Mesenchymal stem cell (in vitro differentiated cells and primary cell): ENCODE results near the gene RAB6A.

Source experiments
- DNase-seq: peaks from one replicate; pipeline ENCODE4 v3.0.0-alpha.2; 2013
- H2AFZ ChIP-seq: one replicate; pipeline ENCODE4 v1.6.1; 2013; ENCODE audit warnings: low read depth, mild to moderate bottlenecking, control low read depth, inconsistent platforms, low read length, moderate library complexity
- H2AK5ac ChIP-seq: 2 replicates; pipeline ENCODE4 v1.6.1; 2013; ENCODE audit warnings: low read length, moderate library complexity, mild to moderate bottlenecking, inconsistent platforms; ENCODE audit not compliant: severe bottlenecking
- H2BK120ac ChIP-seq: one replicate; pipeline ENCODE4 v1.6.1; 2013; ENCODE audit warnings: low read depth, mild to moderate bottlenecking, inconsistent platforms, low read length, moderate library complexity
- H2BK12ac ChIP-seq, 2 experiments: one replicate each; pipeline ENCODE4 v1.6.1; 2013; ENCODE audit warnings: inconsistent platforms in 2 of 2, low read length in 2 of 2, mild to moderate bottlenecking in 2 of 2, moderate library complexity in 2 of 2, control low read depth in 1 of 2
- H2BK15ac ChIP-seq: one replicate; pipeline ENCODE4 v1.6.1; 2013; ENCODE audit warnings: mild to moderate bottlenecking, low read depth, inconsistent platforms; ENCODE audit not compliant: poor library complexity, severe bottlenecking
- H2BK5ac ChIP-seq: 2 replicates; pipeline ENCODE4 v1.6.1; 2013; ENCODE audit warnings: low read depth, mild to moderate bottlenecking, low read length, control low read depth, inconsistent platforms; ENCODE audit not compliant: poor library complexity, severe bottlenecking
- H3K14ac ChIP-seq, 2 experiments: one replicate each; pipeline ENCODE4 v1.6.1; 2013; ENCODE audit warnings: inconsistent platforms in 2 of 2, low read length in 2 of 2, control low read depth in 1 of 2, mild to moderate bottlenecking in 1 of 2, moderate library complexity in 1 of 2
- H3K18ac ChIP-seq, 2 experiments: one replicate each; pipeline ENCODE4 v1.6.1; 2013; ENCODE audit warnings: inconsistent platforms in 2 of 2, low read length in 2 of 2, control low read depth in 1 of 2, low read depth in 1 of 2, mild to moderate bottlenecking in 1 of 2
- H3K23ac ChIP-seq, 2 experiments: one replicate each; pipeline ENCODE4 v1.6.1; 2013; ENCODE audit warnings: inconsistent platforms in 2 of 2, low read length in 2 of 2, mild to moderate bottlenecking in 2 of 2, moderate library complexity in 2 of 2, control low read depth in 1 of 2
- H3K27ac ChIP-seq: 2 replicates; pipeline ENCODE4 v1.5.1; 2013; ENCODE audit warnings: mild to moderate bottlenecking, moderate library complexity, low read length, control low read depth, inconsistent platforms; ENCODE audit not compliant: poor library complexity, severe bottlenecking
- H3K27me3 ChIP-seq, 2 experiments: 2 replicates each; pipeline versions ENCODE4 v1.6.1 to v1.7.0; 2013; ENCODE audit warnings: low read length in 2 of 2, mild to moderate bottlenecking in 2 of 2, moderate library complexity in 2 of 2, control low read depth in 1 of 2, inconsistent platforms in 1 of 2; ENCODE audit not compliant: control insufficient read depth in 1 of 2, insufficient read depth in 1 of 2
- H3K36me3 ChIP-seq, 2 experiments: 2 replicates each; pipeline versions ENCODE4 v1.6.1 to v1.7.0; 2013; ENCODE audit warnings: low read length in 2 of 2, control low read depth in 1 of 2, inconsistent platforms in 1 of 2, low read depth in 1 of 2, mild to moderate bottlenecking in 1 of 2; ENCODE audit not compliant: insufficient read depth in 2 of 2, control insufficient read depth in 1 of 2
- H3K4ac ChIP-seq, 2 experiments: one replicate each; pipeline ENCODE4 v1.6.1; 2013; ENCODE audit warnings: inconsistent platforms in 2 of 2, low read length in 2 of 2, mild to moderate bottlenecking in 2 of 2, moderate library complexity in 2 of 2, control low read depth in 1 of 2, low read depth in 1 of 2
- H3K4me1 ChIP-seq: 2 replicates; pipeline ENCODE4 v1.6.1; 2013; ENCODE audit warnings: low read depth, low read length, control low read depth; ENCODE audit not compliant: control insufficient read depth, insufficient read depth
- H3K4me2 ChIP-seq: 2 replicates; pipeline ENCODE4 v1.6.1; 2013; ENCODE audit warnings: low read length, mild to moderate bottlenecking, inconsistent platforms; ENCODE audit not compliant: poor library complexity, severe bottlenecking
- H3K4me3 ChIP-seq, 2 experiments: 2 replicates each; pipeline versions ENCODE4 v1.5.1 to v1.7.0; 2013; ENCODE audit warnings: low read length in 2 of 2, mild to moderate bottlenecking in 2 of 2, control low read depth in 1 of 2, low read depth in 1 of 2; ENCODE audit not compliant: insufficient read depth in 1 of 2
- H3K79me1 ChIP-seq: replicated peaks from 2 replicates; pipeline ENCODE4 v1.6.1; 2013; ENCODE audit warnings: mild to moderate bottlenecking, control low read depth, low read length, inconsistent platforms; ENCODE audit not compliant: poor library complexity, severe bottlenecking
- H3K9ac ChIP-seq: 2 replicates; pipeline ENCODE4 v1.7.0; 2013; ENCODE audit warnings: mild to moderate bottlenecking, low read length, moderate library complexity
- H3K9me3 ChIP-seq: 2 replicates; pipeline ENCODE4 v1.7.0; 2013; ENCODE audit warnings: mild to moderate bottlenecking, low read length; ENCODE audit not compliant: control insufficient read depth
- H4K8ac ChIP-seq: one replicate; pipeline ENCODE4 v1.6.1; 2013; ENCODE audit warnings: inconsistent platforms, mild to moderate bottlenecking, low read length, moderate library complexity
- H4K91ac ChIP-seq: one replicate; pipeline ENCODE4 v1.6.1; 2013; ENCODE audit warnings: mild to moderate bottlenecking, low read length, inconsistent platforms
- WGBS: methylation state at CpG from one replicate; pipeline ENCODE4 v1.1.7; 2013; ENCODE audit warnings: mixed read lengths; 5-methylcytosine and 5-hydroxymethylcytosine counted together

RAB6A gene

DNA sequence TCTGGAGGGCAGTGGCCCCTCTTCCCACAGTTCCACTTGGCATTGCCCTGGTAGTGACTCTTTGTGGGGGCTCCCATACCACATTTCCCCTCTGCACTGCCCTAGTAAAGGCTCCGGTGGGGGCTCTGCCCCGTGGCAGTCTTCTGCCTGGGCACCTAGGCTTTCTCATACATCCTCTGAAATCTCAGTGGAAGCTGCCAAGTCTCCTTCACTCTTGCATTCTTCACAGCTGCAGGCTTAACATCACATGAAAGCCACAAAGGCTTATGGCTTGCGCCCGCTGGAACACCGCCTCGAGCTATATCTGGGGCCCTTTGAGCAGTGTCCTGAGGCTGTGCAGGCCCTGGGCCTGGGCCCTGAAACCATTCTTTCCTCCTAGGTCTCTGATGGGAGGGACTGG lies 89.2 kb downstream of the RAB6A start:
- no peak overlapping the region for H4K8ac ChIP-seq
- H3K27me3 ChIP-seq: no peaks in the 10 kb centered on the region
- no peak overlapping the region for H3K9ac ChIP-seq
- H3K18ac ChIP-seq: no peak overlapping the region
- no peak overlapping the region for H2BK5ac ChIP-seq
- no peak overlapping the region for H3K4me3 ChIP-seq
- H3K36me3 ChIP-seq: peaks cover 15 to 28% of the 10 kb centered on the region in 2 experiments
- 92% methylated on average over 6 of the region's 6 CpGs for WGBS
- H3K9me3 ChIP-seq: no peaks in the 10 kb centered on the region
- no peak overlapping the region for H2AK5ac ChIP-seq
- no peak overlapping the region for H4K91ac ChIP-seq
- peaks cover 2% of the 10 kb centered on the region for H3K4me1 ChIP-seq
- H3K79me1 ChIP-seq: peaks cover 3% of the 10 kb centered on the region
- H2AFZ ChIP-seq: no peak overlapping the region
- DNase-seq: no peak
- no peak overlapping the region for H3K4ac ChIP-seq
- H3K27ac ChIP-seq: no peak overlapping the region
- H3K23ac ChIP-seq: no peak overlapping the region
- H2BK120ac ChIP-seq: no peak overlapping the region
- H2BK12ac ChIP-seq: no peak overlapping the region
- no peak overlapping the region for H3K14ac ChIP-seq
- H3K4me2 ChIP-seq: no peak overlapping the region
- no peak overlapping the region for H2BK15ac ChIP-seq

DNA sequence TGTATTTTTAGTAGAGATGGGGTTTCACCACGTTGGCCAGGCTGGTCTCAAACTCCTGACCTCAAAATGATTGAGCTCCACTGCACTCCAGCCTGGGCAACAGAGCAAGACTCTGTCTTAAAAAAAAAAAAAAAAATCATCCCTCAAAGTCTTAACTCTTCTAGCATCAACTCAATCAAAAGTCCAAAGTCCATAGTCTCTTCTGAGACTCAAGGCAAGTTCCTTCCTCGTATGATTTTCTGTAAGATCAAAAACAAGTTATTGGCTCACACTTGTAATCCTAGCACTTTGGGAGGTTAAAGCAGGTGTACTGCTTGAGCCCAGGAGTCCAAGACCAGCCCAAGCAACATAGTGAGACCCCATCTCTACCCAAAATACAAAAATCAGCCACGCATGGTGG lies 90.1 kb downstream of the RAB6A start:
- Histone ChIP-seq H2BK15ac (no peak overlapping the region), H3K18ac (no peak overlapping the region), H3K9me3 (no peaks in the 10 kb centered on the region), H2BK120ac (no peak overlapping the region), H3K4me1 (peaks cover 2% of the 10 kb centered on the region), H4K8ac (no peak overlapping the region), H2BK12ac (no peak overlapping the region), H2AFZ (no peak overlapping the region), H3K4me2 (no peak overlapping the region), H3K9ac (no peak overlapping the region), H3K4me3 (no peak overlapping the region), H3K23ac (no peak overlapping the region), H4K91ac (no peak overlapping the region), H3K27me3 (no peaks in the 10 kb centered on the region), H2AK5ac (no peak overlapping the region), H3K14ac (no peak overlapping the region), H3K27ac (no peak overlapping the region), H2BK5ac (no peak overlapping the region), H3K4ac (no peak overlapping the region), H3K79me1 (peaks cover 3% of the 10 kb centered on the region), H3K36me3 (peaks cover 15 to 21% of the 10 kb centered on the region in 2 experiments)
- WGBS: 92% methylated on average over 2 of the region's 3 CpGs
- no peak for DNase-seq

DNA sequence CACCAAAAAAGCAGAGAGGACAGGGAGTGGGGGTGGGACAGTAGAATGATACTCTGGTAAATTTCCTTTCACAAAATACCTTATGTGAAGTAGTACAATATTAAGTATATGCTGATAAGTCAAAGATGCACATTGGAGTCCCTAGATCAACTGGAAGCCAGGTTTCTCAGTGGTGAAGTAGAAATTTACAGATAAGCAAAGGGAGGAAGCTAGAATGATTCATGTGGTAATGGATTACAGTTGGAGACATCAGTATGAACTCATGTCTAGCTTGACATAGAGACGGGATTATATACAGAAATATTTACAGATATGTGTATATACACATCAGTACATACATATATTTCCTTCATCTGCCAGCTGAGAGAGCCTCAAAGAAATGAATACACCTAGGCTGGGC lies 93.0 kb downstream of the RAB6A start:
- Histone ChIP-seq H2BK12ac (no peak overlapping the region), H3K9me3 (no peaks in the 10 kb centered on the region), H4K8ac (no peak overlapping the region), H2AFZ (no peak overlapping the region), H3K9ac (no peak overlapping the region), H3K36me3 (peaks cover 3 to 8% of the 10 kb centered on the region in 2 experiments), H3K23ac (no peak overlapping the region), H3K79me1 (peaks cover 1% of the 10 kb centered on the region), H3K4ac (no peak overlapping the region), H3K27me3 (no peaks in the 10 kb centered on the region), H3K4me2 (no peak overlapping the region), H3K27ac (no peak overlapping the region), H2BK5ac (no peak overlapping the region), H4K91ac (no peak overlapping the region), H2AK5ac (no peak overlapping the region), H3K18ac (no peak overlapping the region), H2BK120ac (no peak overlapping the region), H3K14ac (no peak overlapping the region), H3K4me1 (peaks cover 2% of the 10 kb centered on the region), H2BK15ac (no peak overlapping the region), H3K4me3 (no peak overlapping the region)
- no CpG with 5 or more reads among the region's 1 CpG for WGBS
- no peak for DNase-seq

DNA sequence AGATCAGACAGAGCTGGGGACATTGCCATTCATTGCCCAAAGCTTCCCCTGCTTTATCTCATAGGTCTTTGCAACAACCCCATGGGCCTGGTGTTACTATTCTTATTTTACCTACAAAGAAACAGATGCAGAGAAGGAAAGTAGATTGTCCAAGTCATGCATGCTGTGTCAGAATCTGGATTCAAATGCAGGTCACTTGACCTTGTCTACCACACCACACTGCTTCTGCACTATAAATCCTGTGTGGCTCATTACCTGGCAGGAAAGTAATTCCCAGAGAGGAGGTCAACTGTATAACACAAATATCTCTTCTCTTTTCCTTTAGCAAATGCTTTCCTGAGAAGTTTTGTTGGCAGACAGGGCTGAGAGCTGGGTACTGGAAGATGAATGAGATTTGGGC lies 96.0 kb downstream of the RAB6A start:
- H3K36me3 ChIP-seq: no peaks in the 10 kb centered on the region
- H3K27me3 ChIP-seq: no peaks in the 10 kb centered on the region
- H2BK15ac ChIP-seq: no peak overlapping the region
- H3K27ac ChIP-seq: no peak overlapping the region
- no peak overlapping the region for H2AK5ac ChIP-seq
- H2BK120ac ChIP-seq: no peak overlapping the region
- H4K91ac ChIP-seq: no peak overlapping the region
- no peak overlapping the region for H3K4ac ChIP-seq
- H3K4me2 ChIP-seq: no peak overlapping the region
- H3K4me1 ChIP-seq: peaks cover 10% of the 10 kb centered on the region
- no peaks in the 10 kb centered on the region for H3K79me1 ChIP-seq
- H3K18ac ChIP-seq: no peak overlapping the region
- no peak for DNase-seq
- no peak overlapping the region for H2BK5ac ChIP-seq
- H4K8ac ChIP-seq: no peak overlapping the region
- H3K14ac ChIP-seq: no peak overlapping the region
- H3K4me3 ChIP-seq: no peak overlapping the region
- H3K9ac ChIP-seq: no peak overlapping the region
- no peak overlapping the region for H2AFZ ChIP-seq
- no peaks in the 10 kb centered on the region for H3K9me3 ChIP-seq
- no peak overlapping the region for H2BK12ac ChIP-seq
- no peak overlapping the region for H3K23ac ChIP-seq
